Lung (tissue), 12 donors: ENCODE results near the gene KCTD17. TPM values are rescaled to one million over a fixed set of nuclear protein-coding genes. Genes with fewer than 3 reads are reported as not detected.

ENCODE experiments used
- ATAC-seq: fragments of 200-7000 bp; cut with Tn5 transposase; one replicate; pipeline ENCODE4 v1.9.1; 2020; ENCODE audit warnings: moderate number of reproducible peaks; ENCODE audit not compliant: insufficient read depth, low FRiP score
- DNase-seq, 3 donors: peaks; one replicate each; pipeline ENCODE4 v3.0.0-alpha.2; 2013 to 2017
- H3K27ac ChIP-seq, 2 donors: one replicate each; pipeline ENCODE4 v1.5.1; 2013; ENCODE audit warnings: mild to moderate bottlenecking in 2 of 2, moderate library complexity in 2 of 2, control low read depth in 1 of 2, inconsistent platforms in 1 of 2, low read depth in 1 of 2, low read length in 1 of 2
- H3K27me3 ChIP-seq, 3 donors: one replicate each; pipeline ENCODE4 v1.5.1; 2013; ENCODE audit warnings: low read length in 2 of 3; ENCODE audit not compliant: control insufficient read depth in 3 of 3, insufficient read depth in 3 of 3
- H3K36me3 ChIP-seq, 4 donors: one replicate each; pipeline ENCODE4 v1.5.1; 2013; ENCODE audit warnings: low read length in 4 of 4, mild to moderate bottlenecking in 1 of 4, moderate library complexity in 1 of 4; ENCODE audit not compliant: control insufficient read depth in 4 of 4, insufficient read depth in 4 of 4
- H3K4me1 ChIP-seq, 5 donors: one replicate each; pipeline ENCODE4 v1.5.1; 2013; ENCODE audit warnings: low read length in 5 of 5, mild to moderate bottlenecking in 2 of 5, moderate library complexity in 1 of 5; ENCODE audit not compliant: control insufficient read depth in 5 of 5, insufficient read depth in 5 of 5
- H3K4me3 ChIP-seq: one replicate; pipeline ENCODE4 v1.5.1; 2013; ENCODE audit warnings: mild to moderate bottlenecking, control low read depth, moderate library complexity
- H3K9ac ChIP-seq, 2 donors: one replicate each; pipeline ENCODE4 v1.5.1; 2013; ENCODE audit warnings: low read length in 2 of 2, control low read depth in 1 of 2; ENCODE audit not compliant: insufficient read depth in 1 of 2
- H3K9me3 ChIP-seq, 4 donors: one replicate each; pipeline ENCODE4 v1.5.1; 2013; ENCODE audit warnings: low read length in 3 of 4, mild to moderate bottlenecking in 1 of 4, moderate library complexity in 1 of 4; ENCODE audit not compliant: control insufficient read depth in 4 of 4, insufficient read depth in 3 of 4
- WGBS, 2 donors: extraction: QIAGEN DNeasy Blood & Tissue Kit; methylation state at CpG; one replicate each; pipeline ENCODE4 v1.1.7; 2013; 5-methylcytosine and 5-hydroxymethylcytosine counted together
- polyA plus RNA-seq, 2 donors: library from polyadenylated mRNA; stranded (reverse); fragments of 200-250 nt; gene quantifications; one replicate each; pipeline ENCODE4 v1.2.1, GENCODE V29; 2013
- total RNA-seq, 2 donors: library from RNA; depleted of rRNA in 1 of 2; stranded (reverse); fragments of >200 nt in 1 of 2; gene quantifications; one replicate each; pipeline ENCODE4 v1.2.1, GENCODE V29; 2014 to 2021
- TF ChIP-seq, protein P1 (sequence below): IDR thresholded peaks from 2 replicates; pipeline ENCODE4 v1.5.1; 2012; ENCODE audit warnings: mild to moderate bottlenecking; ENCODE audit errors: control extremely low read depth, extremely low read depth
- donor health status: control.
- donor health status: control.
- donor health status: Bipolar disorder and iron deficiency.
- donor health status: healthy.
- donor health status: DM: yes; HTN: yes; CAD: no.

The KCTD17 gene
- total and polyA plus RNA-seq, 4 donors: 9.7 to 26.0 (median 18.3) TPM

- 44 to 67% methylated on average over 6 of the region's 6 CpGs for WGBS, 2 donors
- TF ChIP-seq, protein P1, sequence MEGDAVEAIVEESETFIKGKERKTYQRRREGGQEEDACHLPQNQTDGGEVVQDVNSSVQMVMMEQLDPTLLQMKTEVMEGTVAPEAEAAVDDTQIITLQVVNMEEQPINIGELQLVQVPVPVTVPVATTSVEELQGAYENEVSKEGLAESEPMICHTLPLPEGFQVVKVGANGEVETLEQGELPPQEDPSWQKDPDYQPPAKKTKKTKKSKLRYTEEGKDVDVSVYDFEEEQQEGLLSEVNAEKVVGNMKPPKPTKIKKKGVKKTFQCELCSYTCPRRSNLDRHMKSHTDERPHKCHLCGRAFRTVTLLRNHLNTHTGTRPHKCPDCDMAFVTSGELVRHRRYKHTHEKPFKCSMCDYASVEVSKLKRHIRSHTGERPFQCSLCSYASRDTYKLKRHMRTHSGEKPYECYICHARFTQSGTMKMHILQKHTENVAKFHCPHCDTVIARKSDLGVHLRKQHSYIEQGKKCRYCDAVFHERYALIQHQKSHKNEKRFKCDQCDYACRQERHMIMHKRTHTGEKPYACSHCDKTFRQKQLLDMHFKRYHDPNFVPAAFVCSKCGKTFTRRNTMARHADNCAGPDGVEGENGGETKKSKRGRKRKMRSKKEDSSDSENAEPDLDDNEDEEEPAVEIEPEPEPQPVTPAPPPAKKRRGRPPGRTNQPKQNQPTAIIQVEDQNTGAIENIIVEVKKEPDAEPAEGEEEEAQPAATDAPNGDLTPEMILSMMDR: no peak
These were observed 36.6 kb downstream of the KCTD17 start for GRCh38 chr22:37088108-37088605.

GRCh38 chr22:37088750-37089408, 37.3 kb downstream of the KCTD17 start:
- DNase-seq (no peak), ATAC-seq (no peak)
- H3K27me3 ChIP-seq: no peaks in the 10 kb centered on the region
- no peak overlapping the region for H3K9ac ChIP-seq
- no peak overlapping the region for H3K27ac ChIP-seq
- 80 to 86% methylated on average over 17 of the region's 17 CpGs for WGBS, 2 donors
- no peaks in the 10 kb centered on the region for H3K36me3 ChIP-seq
- H3K4me3 ChIP-seq: no peak overlapping the region
- no peaks in the 10 kb centered on the region for H3K9me3 ChIP-seq
- TF ChIP-seq, protein P1: no peak
- no peaks in the 10 kb centered on the region for H3K4me1 ChIP-seq

More at GRCh38 chr22:37088108-37088605, 36.6 kb downstream of the KCTD17 start:
- no peaks in the 10 kb centered on the region for H3K9me3 ChIP-seq
- no peak for ATAC-seq
- H3K27ac ChIP-seq: no peak overlapping the region
- no peaks in the 10 kb centered on the region for H3K4me1 ChIP-seq
- no peak overlapping the region for H3K4me3 ChIP-seq
- H3K27me3 ChIP-seq: no peaks in the 10 kb centered on the region
- no peak overlapping the region for H3K9ac ChIP-seq
- no peak for DNase-seq
- no peaks in the 10 kb centered on the region for H3K36me3 ChIP-seq

DNA sequence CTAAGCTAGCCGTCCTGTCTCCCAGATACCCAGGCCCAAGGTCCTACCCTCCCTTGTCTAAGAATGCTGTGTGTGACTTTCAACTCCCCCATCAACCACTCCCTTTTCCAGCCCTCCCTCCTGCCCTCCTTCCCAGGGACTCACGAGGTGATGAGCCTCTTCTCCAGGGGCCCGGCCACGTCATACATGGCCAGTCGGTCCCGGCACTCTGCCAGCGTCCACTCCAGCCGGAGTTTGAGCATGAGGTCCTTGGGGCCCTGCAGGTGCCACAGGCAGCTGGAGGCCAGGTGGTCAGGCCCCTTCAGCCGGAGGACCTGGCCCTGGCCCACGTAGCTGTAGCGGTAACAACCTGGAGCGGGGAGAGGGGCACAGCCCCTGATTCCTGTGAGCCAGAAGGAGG, 37.9 kb downstream of the KCTD17 start:
- H3K4me3 ChIP-seq: no peak overlapping the region
- H3K36me3 ChIP-seq: no peaks in the 10 kb centered on the region
- H3K27me3 ChIP-seq: no peaks in the 10 kb centered on the region
- WGBS, 2 donors: 60 to 78% methylated on average over 12 of the region's 12 CpGs
- H3K4me1 ChIP-seq: no peaks in the 10 kb centered on the region
- TF ChIP-seq, protein P1: no peak
- H3K9ac ChIP-seq: no peak overlapping the region
- DNase-seq (no peak), ATAC-seq (no peak)
- H3K9me3 ChIP-seq: no peaks in the 10 kb centered on the region
- no peak overlapping the region for H3K27ac ChIP-seq
